Kidney (tissue), 14 donors: Measurements from ENCODE around the gene TRPM7. TPM values are rescaled to one million over a fixed set of nuclear protein-coding genes. Genes with fewer than 3 reads are reported as not detected.

ENCODE experiments used
- DNase-seq, 5 donors: peaks; one replicate each; pipeline ENCODE4 v3.0.0-alpha.2; 2013 to 2020
- FAIRE-seq: peaks from 2 replicates; lab custom pipeline; 2012; peaks lifted over from hg19 to GRCh38; lab: Jason Lieb, UNC
- H3K27ac ChIP-seq, 2 donors: one replicate each; pipeline ENCODE4 v1.7.0; 2013; ENCODE audit warnings: low read depth in 2 of 2, low read length in 2 of 2, inconsistent platforms in 1 of 2
- H3K27me3 ChIP-seq: one replicate; pipeline ENCODE4 v1.7.1; 2013; ENCODE audit warnings: low read length, inconsistent platforms; ENCODE audit not compliant: control insufficient read depth, insufficient read depth
- H3K36me3 ChIP-seq, 3 donors: one replicate each; pipeline versions ENCODE4 v1.7.0 to v1.7.1; 2013; ENCODE audit warnings: low read length in 3 of 3, control low read depth in 1 of 3, inconsistent platforms in 1 of 3; ENCODE audit not compliant: insufficient read depth in 3 of 3, control insufficient read depth in 2 of 3
- H3K4me1 ChIP-seq, 3 donors: one replicate each; pipeline versions ENCODE4 v1.7.0 to v1.7.1; 2013; ENCODE audit warnings: low read length in 3 of 3, inconsistent platforms in 1 of 3, low read depth in 1 of 3; ENCODE audit not compliant: control insufficient read depth in 2 of 3, insufficient read depth in 2 of 3
- H3K4me3 ChIP-seq, 3 donors: one replicate each; pipeline versions ENCODE4 v1.7.0 to v1.8.1; 2013; ENCODE audit warnings: low read length in 3 of 3, control low read depth in 1 of 3, inconsistent platforms in 1 of 3
- H3K9ac ChIP-seq, 3 donors: one replicate each; pipeline versions ENCODE4 v1.7.0 to v1.7.1; 2013; ENCODE audit warnings: low read length in 3 of 3, control low read depth in 1 of 3, inconsistent platforms in 1 of 3
- H3K9me3 ChIP-seq, 3 donors: one replicate each; pipeline versions ENCODE4 v1.7.0 to v1.7.1; 2013; ENCODE audit warnings: low read length in 3 of 3, control low read depth in 1 of 3, inconsistent platforms in 1 of 3; ENCODE audit not compliant: control insufficient read depth in 2 of 3, insufficient read depth in 1 of 3
- CTCF ChIP-seq: IDR thresholded peaks from 3 replicates; pipeline ENCODE4 v1.5.1; 2012; ENCODE audit warnings: mild to moderate bottlenecking, moderate library complexity, borderline replicate concordance; ENCODE audit not compliant: insufficient read depth; ENCODE audit errors: extremely low read depth
- intact Hi-C: fragments of 100-400 bp; cut with DNase I; formaldehyde crosslinking; loops from one replicate; pipeline ENCODE4 v1.11.1; 2022
- polyA plus RNA-seq: library from polyadenylated mRNA; stranded (reverse); fragments of 350-450 nt; fragmentation: Illumina TruSeq; extraction: RNeasy Lipid Tissue Mini Kit (QIAGEN cat#74804); gene quantifications from one replicate; pipeline ENCODE4 v1.2.3, GENCODE V29; 2014; ENCODE audit warnings: low read depth, low replicate concordance; ENCODE audit not compliant: insufficient read depth
- total RNA-seq: library from RNA; stranded (reverse); fragmentation: NEBNext Ultra II Directional; extraction: Animal tissue kit (Norgen Biotek cat#: 25700); gene quantifications from one replicate; pipeline ENCODE4 v1.2.1, GENCODE V29; 2021
- donor health status: control.
- donor health status: control.
- donor health status: control.
- donor health status: control.
- donor health status: control.
- donor health status: DM: yes; HTN: yes; CAD: no.
- donor health status: Normal renal cell carcinoma (clear cell type).

The TRPM7 gene
- total and polyA plus RNA-seq, 2 donors from 2014 or later: 17.0 to 38.3 TPM

GRCh38 chr15:50726315-50726714, 39.7 kb upstream of the TRPM7 start:
- no peaks in the 10 kb centered on the region for H3K9me3 ChIP-seq
- H3K9ac ChIP-seq: no peak overlapping the region
- FAIRE-seq (no peak), DNase-seq (no peak)
- H3K36me3 ChIP-seq: peaks cover 4 to 31% (median 12%) of the 10 kb centered on the region in 3 donors
- no peaks in the 10 kb centered on the region for H3K27me3 ChIP-seq
- H3K27ac ChIP-seq: no peak overlapping the region
- intact Hi-C loops: no loop called here
- no peak overlapping the region for H3K4me3 ChIP-seq
- H3K4me1 ChIP-seq: no peaks in the 10 kb centered on the region
- TF ChIP-seq CTCF: no peak

- H3K36me3 ChIP-seq: peaks cover 2 to 20% (median 4%) of the 10 kb centered on the region in 3 donors
- H3K9ac ChIP-seq: no peak overlapping the region
- TF ChIP-seq CTCF: no peak
- no peak overlapping the region for H3K27ac ChIP-seq
- no peaks in the 10 kb centered on the region for H3K4me1 ChIP-seq
- no peaks in the 10 kb centered on the region for H3K9me3 ChIP-seq
- FAIRE-seq: no peak
- H3K27me3 ChIP-seq: no peaks in the 10 kb centered on the region
- no peak overlapping the region for H3K4me3 ChIP-seq
- DNase-seq: peak in 1 of 5 donors; percentile 5
- intact Hi-C loops: no loop called here
Observed at GRCh38 chr15:50718700-50719125, 32.1 kb upstream of the TRPM7 start.

GRCh38 chr15:50712018-50712417, 25.4 kb upstream of the TRPM7 start:
- H3K4me3 ChIP-seq: no peak overlapping the region
- H3K9ac ChIP-seq: no peak overlapping the region
- FAIRE-seq: no peak
- H3K27ac ChIP-seq: no peak overlapping the region
- DNase-seq: no peak
- TF ChIP-seq CTCF: no peak
- no peaks in the 10 kb centered on the region for H3K9me3 ChIP-seq
- intact Hi-C loops: no loop called here
- no peaks in the 10 kb centered on the region for H3K27me3 ChIP-seq
- H3K36me3 ChIP-seq: no peaks in the 10 kb centered on the region
- H3K4me1 ChIP-seq: no peaks in the 10 kb centered on the region

- Histone ChIP-seq H3K9ac (no peak overlapping the region), H3K27me3 (no peaks in the 10 kb centered on the region), H3K27ac (no peak overlapping the region), H3K4me1 (no peaks in the 10 kb centered on the region), H3K36me3 (no peaks in the 10 kb centered on the region), H3K9me3 (no peaks in the 10 kb centered on the region), H3K4me3 (no peak overlapping the region)
- FAIRE-seq (no peak), DNase-seq (no peak)
- TF ChIP-seq CTCF: no peak
- intact Hi-C loops: no loop called here
Observed at GRCh38 chr15:50710585-50710984, 24.0 kb upstream of the TRPM7 start.
